Lower leg skin (tissue), 4 donors: ENCODE results near the gene PRG2. TPM values are rescaled to one million over a fixed set of nuclear protein-coding genes. Genes with fewer than 3 reads are reported as not detected.

Source experiments
- DNase-seq, 2 donors: peaks; one replicate each; pipeline ENCODE4 v3.0.0-alpha.2; 2019; ENCODE audit warnings: low spot score in 2 of 2
- H3K4me3 ChIP-seq: fragments of 200-600 bp; sonication (generic); 2 replicates; pipeline ENCODE4 v1.5.1; 2017; ENCODE audit warnings: mild to moderate bottlenecking, low read depth; ENCODE audit not compliant: poor library complexity, severe bottlenecking
- POLR2A ChIP-seq, 2 donors: fragments of 450-650 bp; IDR thresholded peaks; one replicate each; pipeline ENCODE4 v1.6.1; 2016 to 2017; ENCODE audit warnings: antibody characterized with exemption in 2 of 2, mild to moderate bottlenecking in 1 of 2, moderate library complexity in 1 of 2
- WGBS, 2 donors: methylation state at CpG; one replicate each; pipeline ENCODE4 v1.1.5; 2018; 5-methylcytosine and 5-hydroxymethylcytosine counted together
- intact Hi-C: fragments of 100-400 bp; cut with DNase I; formaldehyde crosslinking; loops from one replicate; pipeline ENCODE4 v1.15.0; 2023; ENCODE audit warnings: low total_unique reads
- total RNA-seq, 4 donors: library from RNA; depleted of rRNA; stranded (reverse); fragments of >200 nt; gene quantifications; one replicate each; pipeline ENCODE4 v1.1.0, GENCODE V29; 2016
- TF ChIP-seq, protein P1 (sequence below), 3 donors: fragments of 450-650 bp; IDR thresholded peaks; one replicate each; pipeline ENCODE4 v1.5.1; 2016; ENCODE audit warnings: antibody characterized with exemption in 3 of 3, mild to moderate bottlenecking in 3 of 3, moderate library complexity in 2 of 3

The PRG2 gene
- total RNA-seq, 4 donors from 2014 or later = 0.84 to 1.7 TPM; not detected in 2

DNA sequence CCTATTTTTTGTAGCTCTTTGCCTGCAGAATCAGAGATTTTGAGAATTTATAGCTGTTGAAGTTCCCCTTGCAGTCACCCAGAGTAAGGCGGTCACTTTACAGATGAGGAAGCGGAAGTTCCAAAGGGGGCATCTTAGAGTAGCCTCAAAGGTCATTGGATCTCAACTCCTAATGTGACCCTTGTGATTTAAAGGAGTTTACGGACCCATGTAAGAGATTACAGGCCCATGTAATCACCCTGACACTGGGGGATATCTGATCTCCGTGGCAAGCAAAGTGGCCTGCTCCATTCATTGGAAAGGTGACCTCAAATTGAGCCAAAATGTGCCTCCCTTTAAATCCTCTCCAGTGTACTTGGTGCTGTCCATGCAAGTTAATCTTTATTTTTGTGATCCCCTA is 36.6 kb downstream of the PRG2 start:
- no peak overlapping the region for H3K4me3 ChIP-seq
- intact Hi-C loops = no loop called here
- TF ChIP-seq, protein P1, sequence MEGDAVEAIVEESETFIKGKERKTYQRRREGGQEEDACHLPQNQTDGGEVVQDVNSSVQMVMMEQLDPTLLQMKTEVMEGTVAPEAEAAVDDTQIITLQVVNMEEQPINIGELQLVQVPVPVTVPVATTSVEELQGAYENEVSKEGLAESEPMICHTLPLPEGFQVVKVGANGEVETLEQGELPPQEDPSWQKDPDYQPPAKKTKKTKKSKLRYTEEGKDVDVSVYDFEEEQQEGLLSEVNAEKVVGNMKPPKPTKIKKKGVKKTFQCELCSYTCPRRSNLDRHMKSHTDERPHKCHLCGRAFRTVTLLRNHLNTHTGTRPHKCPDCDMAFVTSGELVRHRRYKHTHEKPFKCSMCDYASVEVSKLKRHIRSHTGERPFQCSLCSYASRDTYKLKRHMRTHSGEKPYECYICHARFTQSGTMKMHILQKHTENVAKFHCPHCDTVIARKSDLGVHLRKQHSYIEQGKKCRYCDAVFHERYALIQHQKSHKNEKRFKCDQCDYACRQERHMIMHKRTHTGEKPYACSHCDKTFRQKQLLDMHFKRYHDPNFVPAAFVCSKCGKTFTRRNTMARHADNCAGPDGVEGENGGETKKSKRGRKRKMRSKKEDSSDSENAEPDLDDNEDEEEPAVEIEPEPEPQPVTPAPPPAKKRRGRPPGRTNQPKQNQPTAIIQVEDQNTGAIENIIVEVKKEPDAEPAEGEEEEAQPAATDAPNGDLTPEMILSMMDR (IDR thresholded peaks at IDR 0.05) = no peak
- TF ChIP-seq POLR2A (IDR thresholded peaks at IDR 0.05) = no peak
- DNase-seq = no peak
- WGBS, 2 donors = 74 to 84% methylated on average over 4 of the region's 4 CpGs

DNA sequence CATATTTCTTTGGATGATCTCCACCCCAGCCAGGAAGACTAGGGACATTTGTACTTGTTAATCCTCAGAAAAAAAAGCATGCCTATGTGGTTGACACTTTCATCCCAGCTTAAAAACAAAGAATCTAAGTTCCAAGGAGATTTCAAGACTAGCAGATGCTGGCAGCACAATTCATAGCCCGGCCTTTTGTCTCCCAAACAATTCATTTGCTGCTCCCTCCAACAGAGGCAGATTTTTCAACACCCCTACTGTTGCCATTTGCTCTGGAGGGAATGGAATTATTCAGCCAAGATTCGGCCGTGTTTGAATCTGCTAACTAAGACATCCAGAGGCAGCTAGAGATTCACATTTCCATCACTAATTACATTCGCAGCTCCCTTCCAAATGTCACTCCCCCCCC is 37.0 kb downstream of the PRG2 start:
- intact Hi-C loops = no loop called here
- TF ChIP-seq POLR2A (IDR thresholded peaks at IDR 0.05) = no peak
- TF ChIP-seq, protein P1 (IDR thresholded peaks at IDR 0.05) = no peak

DNA sequence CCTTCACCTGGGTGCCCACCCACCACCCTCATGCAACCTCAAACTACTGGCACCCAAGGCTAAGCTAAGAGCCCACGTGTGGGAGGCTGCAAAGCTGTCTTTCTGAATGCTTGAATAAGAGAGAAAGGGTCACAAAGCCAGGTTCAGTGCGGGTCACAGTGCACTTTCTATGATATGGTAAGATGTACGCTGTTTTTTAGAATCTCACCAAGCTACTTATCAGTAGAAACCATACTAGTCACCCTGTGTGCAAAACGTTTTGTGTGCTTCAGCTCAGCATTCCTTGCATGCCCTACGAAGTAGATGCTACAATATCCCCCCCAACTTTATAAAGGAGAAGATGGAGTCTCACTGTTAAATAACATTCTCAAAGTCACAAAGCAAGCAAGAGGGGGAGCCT is 37.4 kb downstream of the PRG2 start:
- intact Hi-C loops = no loop called here
- TF ChIP-seq, protein P1 (IDR thresholded peaks at IDR 0.05) = no peak
- TF ChIP-seq POLR2A (IDR thresholded peaks at IDR 0.05) = no peak
- DNase-seq = no peak
- no peak overlapping the region for H3K4me3 ChIP-seq
- 66 to 77% methylated on average over 5 of the region's 5 CpGs for WGBS, 2 donors

More for the DNA sequence above, 37.0 kb downstream of the PRG2 start:
- H3K4me3 ChIP-seq = no peak overlapping the region
- no peak for DNase-seq
- WGBS, 2 donors = 47 to 53% methylated on average over 4 of the region's 4 CpGs

DNA sequence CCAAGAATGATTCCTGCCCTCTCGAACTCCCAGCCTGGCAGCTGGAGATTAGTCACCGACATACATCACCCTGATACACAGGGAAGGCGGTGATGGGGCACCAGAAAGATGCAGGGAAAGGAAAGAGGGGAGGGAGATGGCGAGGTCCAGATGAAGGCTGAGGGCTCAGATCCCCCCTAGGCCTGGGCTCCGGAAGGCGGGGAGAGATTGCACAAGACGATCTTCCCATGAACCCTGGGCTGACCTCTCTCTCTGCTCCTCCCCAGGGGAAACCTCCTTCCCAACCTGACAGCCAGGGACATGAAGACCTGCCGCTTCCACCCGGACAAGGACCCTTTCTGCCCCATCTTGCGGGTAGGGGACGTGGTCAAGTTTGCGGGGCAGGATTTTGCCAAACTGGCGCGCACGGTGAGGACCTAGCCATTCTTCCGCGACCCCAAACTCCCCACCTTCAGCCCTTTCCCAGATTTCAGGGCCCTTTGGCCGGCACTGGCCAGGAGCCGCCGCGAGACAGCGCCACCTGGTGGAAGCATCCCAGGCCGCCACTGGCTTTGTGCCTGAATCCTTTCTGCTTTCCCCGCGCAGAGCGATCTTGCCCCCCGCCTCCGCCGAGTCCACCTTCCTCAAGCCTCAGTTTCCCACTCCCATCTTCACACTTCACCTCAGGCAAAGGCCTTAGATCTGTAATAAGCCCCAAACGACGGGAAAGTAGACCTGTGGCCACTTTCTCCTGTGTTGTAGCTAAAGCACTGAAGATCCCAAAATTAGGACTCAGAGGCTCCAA is 40.8 kb downstream of the PRG2 start:
- WGBS, 2 donors = 46 to 49% methylated on average over 25 to 28 of the region's 31 CpGs
- intact Hi-C loops = loop anchor here (10.0 kb wide), 2 partner anchors 105 to 175 kb away; no protein-coding TSS in a partner anchor
- TF ChIP-seq, protein P1 (IDR thresholded peaks at IDR 0.05) = peak in 1 of 3 donors; percentile 46
- no peak for TF ChIP-seq POLR2A (IDR thresholded peaks at IDR 0.05)
- no peak overlapping the region for H3K4me3 ChIP-seq
- peak in 1 of 2 donors; percentile 93 for DNase-seq

DNA sequence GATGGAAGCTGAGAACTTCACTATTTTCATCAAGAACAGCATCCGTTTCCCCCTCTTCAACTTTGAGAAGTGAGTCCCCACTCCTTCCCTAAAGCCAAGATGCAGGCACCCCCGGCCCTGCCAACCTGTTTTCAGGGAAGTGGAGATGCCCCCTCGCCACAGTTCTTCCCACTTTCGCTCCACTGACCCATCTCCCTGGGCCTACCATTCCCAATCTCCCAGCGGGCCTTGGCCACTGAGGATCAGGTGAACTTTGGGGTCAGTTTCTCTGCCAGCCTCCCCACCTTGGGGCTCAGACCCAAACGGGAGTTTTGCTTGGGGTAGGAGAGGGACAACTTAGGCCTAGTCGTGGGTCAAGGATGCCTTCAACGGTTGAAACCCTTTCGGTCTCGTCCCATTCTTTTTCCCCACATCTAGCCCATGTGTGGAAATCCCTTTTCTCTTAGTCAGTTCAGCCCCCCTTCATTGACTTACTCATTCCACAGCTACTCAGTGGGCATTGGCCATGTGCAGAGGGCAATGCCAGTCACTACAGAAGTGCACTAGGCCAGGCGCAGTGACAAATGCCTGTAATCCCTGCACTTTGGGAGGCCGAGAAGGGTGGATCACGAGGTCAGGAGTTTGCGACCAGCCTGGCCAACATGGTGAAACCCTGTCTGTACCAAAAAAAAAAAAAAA is 41.7 kb downstream of the PRG2 start:
- no peak for TF ChIP-seq POLR2A (IDR thresholded peaks at IDR 0.05)
- WGBS, 2 donors = 91 to 92% methylated on average over 14 of the region's 14 CpGs
- no peak overlapping the region for H3K4me3 ChIP-seq
- no peak for DNase-seq
- intact Hi-C loops = loop anchor here (10.0 kb wide), 2 partner anchors 106 to 176 kb away; no protein-coding TSS in a partner anchor

DNA sequence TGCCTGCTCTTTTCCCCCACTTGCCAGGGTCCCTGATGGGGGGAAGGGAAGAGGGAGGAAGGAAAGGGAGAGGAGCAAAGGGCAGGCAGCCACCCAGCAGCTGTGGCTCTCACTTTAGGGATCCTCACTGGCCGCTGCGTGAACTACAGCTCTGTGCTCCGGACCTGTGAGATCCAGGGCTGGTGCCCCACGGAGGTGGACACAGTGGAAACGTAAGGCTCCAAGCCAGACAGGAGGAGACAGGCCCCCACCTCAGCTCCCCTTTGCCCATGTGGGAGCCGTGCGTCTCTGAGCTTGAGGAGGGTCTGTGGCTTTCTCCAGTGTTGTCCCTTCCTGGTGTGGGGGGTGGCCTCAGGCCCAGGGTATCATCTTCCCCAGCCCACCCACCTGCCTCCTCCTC is 42.4 kb downstream of the PRG2 start:
- WGBS, 2 donors = 79 to 92% methylated on average over 7 of the region's 7 CpGs

More for the DNA sequence above, 42.4 kb downstream of the PRG2 start:
- no peak for TF ChIP-seq POLR2A (IDR thresholded peaks at IDR 0.05)
- TF ChIP-seq, protein P1 (IDR thresholded peaks at IDR 0.05) = no peak
- H3K4me3 ChIP-seq = no peak overlapping the region
- no peak for DNase-seq
- intact Hi-C loops = loop anchor here (10.0 kb wide), 2 partner anchors 107 to 177 kb away; no protein-coding TSS in a partner anchor
